Esophagus squamous epithelium (tissue), 5 donors: ENCODE data around the gene PRKN. TPM values are rescaled to one million over a fixed set of nuclear protein-coding genes. Genes with fewer than 3 reads are reported as not detected.

Source experiments
- DNase-seq: peaks from one replicate; lab custom pipeline; 2025; lab: John Stamatoyannopoulos, UW
- H3K27ac ChIP-seq, 4 donors: fragments of 200-600 bp; sonication (generic); one replicate each; pipeline ENCODE4 v1.5.1; 2016 to 2019; ENCODE audit warnings: mild to moderate bottlenecking in 1 of 4
- H3K27me3 ChIP-seq, 4 donors: fragments of 200-600 bp; sonication (generic); 1 replicate in 3 of 4; 2 replicates in 1 of 4; pipeline versions ENCODE4 v1.5.1 to v1.6.0; 2017 to 2021; ENCODE audit warnings: antibody characterized with exemption in 1 of 4
- H3K36me3 ChIP-seq, 3 donors: fragments of 200-600 bp; sonication (generic); one replicate each; pipeline ENCODE4 v1.5.1; 2016 to 2019
- H3K4me1 ChIP-seq, 3 donors: fragments of 200-600 bp; sonication (generic); one replicate each; pipeline ENCODE4 v1.5.1; 2017 to 2019
- H3K4me3 ChIP-seq, 4 donors: fragments of 200-600 bp; sonication (generic); 1 replicate in 3 of 4; 2 replicates in 1 of 4; pipeline ENCODE4 v1.5.1; 2016 to 2019; ENCODE audit warnings: mild to moderate bottlenecking in 2 of 4, moderate library complexity in 1 of 4
- H3K9me3 ChIP-seq, 3 donors: fragments of 200-600 bp; sonication (generic); one replicate each; pipeline ENCODE4 v1.5.1; 2016 to 2019
- POLR2A ChIP-seq, 4 donors: fragments of 450-650 bp; IDR thresholded peaks; one replicate each; pipeline ENCODE4 v1.6.1; 2017; ENCODE audit warnings: antibody characterized with exemption in 4 of 4, mild to moderate bottlenecking in 4 of 4, moderate library complexity in 3 of 4
- WGBS, 2 donors: methylation state at CpG; one replicate each; pipeline ENCODE4 v1.1.5; 2018; 5-methylcytosine and 5-hydroxymethylcytosine counted together
- intact Hi-C: fragments of 100-400 bp; cut with DNase I; formaldehyde crosslinking; loops from one replicate; pipeline ENCODE4 v1.15.0; 2022
- total RNA-seq, 4 donors: library from RNA; depleted of rRNA; stranded (reverse); fragments of >200 nt; gene quantifications; one replicate each; pipeline ENCODE4 v1.1.0, GENCODE V29; 2016
- TF ChIP-seq, protein P1 (sequence below), 6 experiments: fragments of 450-650 bp in 4 of 6; fragments of 200-600 bp in 2 of 6; sonication (generic) in 2 of 6; IDR thresholded peaks; one replicate each; pipeline ENCODE4 v1.5.1; 2016 to 2019; ENCODE audit warnings: antibody characterized with exemption in 6 of 6, mild to moderate bottlenecking in 4 of 6, moderate library complexity in 4 of 6
- donor health status: DM: yes; HTN: yes; CAD: no.

Gene PRKN
- total RNA-seq, 4 donors from 2014 or later, result 0.70 to 5.5 (median 2.2) TPM

DNA sequence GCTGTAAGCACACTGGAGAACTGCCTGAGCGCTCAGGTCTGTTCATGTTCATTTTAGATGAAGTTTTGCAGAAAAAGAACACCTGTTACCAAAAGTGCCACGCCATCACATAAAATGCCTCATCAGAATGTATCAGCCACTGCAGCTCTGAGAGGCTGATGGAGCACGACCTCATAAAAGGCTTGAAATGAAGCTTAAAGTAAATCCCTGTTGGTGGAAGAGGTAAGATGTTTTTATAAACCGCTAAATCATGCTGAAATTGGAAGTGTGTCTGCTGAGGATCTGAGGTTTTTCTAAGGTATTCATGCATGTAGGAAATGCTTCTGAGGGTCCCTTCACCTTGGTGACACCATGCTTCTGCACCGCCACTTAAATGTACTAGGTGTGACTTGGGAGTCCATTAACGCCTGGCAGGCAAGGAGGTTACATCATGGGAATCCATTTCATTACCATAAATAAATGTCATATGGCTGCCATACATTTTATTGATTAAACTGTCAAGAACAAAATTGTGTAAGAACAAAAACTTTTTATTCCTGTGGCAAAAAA is 1090.6 kb downstream of the PRKN start:
- no peak for TF ChIP-seq POLR2A (IDR thresholded peaks at IDR 0.05)
- TF ChIP-seq, protein P1, sequence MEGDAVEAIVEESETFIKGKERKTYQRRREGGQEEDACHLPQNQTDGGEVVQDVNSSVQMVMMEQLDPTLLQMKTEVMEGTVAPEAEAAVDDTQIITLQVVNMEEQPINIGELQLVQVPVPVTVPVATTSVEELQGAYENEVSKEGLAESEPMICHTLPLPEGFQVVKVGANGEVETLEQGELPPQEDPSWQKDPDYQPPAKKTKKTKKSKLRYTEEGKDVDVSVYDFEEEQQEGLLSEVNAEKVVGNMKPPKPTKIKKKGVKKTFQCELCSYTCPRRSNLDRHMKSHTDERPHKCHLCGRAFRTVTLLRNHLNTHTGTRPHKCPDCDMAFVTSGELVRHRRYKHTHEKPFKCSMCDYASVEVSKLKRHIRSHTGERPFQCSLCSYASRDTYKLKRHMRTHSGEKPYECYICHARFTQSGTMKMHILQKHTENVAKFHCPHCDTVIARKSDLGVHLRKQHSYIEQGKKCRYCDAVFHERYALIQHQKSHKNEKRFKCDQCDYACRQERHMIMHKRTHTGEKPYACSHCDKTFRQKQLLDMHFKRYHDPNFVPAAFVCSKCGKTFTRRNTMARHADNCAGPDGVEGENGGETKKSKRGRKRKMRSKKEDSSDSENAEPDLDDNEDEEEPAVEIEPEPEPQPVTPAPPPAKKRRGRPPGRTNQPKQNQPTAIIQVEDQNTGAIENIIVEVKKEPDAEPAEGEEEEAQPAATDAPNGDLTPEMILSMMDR (IDR thresholded peaks at IDR 0.05), result no peak
- no peak overlapping the region for H3K4me3 ChIP-seq
- H3K27me3 ChIP-seq, result no peaks in the 10 kb centered on the region
- no peak for DNase-seq
- no peaks in the 10 kb centered on the region for H3K36me3 ChIP-seq
- WGBS, 2 donors, result 83 to 86% methylated on average over 6 of the region's 6 CpGs
- intact Hi-C loops, result no loop called here
- no peak overlapping the region for H3K27ac ChIP-seq
- peaks cover 0 to 6% (median 1%) of the 10 kb centered on the region in 3 donors for H3K4me1 ChIP-seq
- no peaks in the 10 kb centered on the region for H3K9me3 ChIP-seq

DNA sequence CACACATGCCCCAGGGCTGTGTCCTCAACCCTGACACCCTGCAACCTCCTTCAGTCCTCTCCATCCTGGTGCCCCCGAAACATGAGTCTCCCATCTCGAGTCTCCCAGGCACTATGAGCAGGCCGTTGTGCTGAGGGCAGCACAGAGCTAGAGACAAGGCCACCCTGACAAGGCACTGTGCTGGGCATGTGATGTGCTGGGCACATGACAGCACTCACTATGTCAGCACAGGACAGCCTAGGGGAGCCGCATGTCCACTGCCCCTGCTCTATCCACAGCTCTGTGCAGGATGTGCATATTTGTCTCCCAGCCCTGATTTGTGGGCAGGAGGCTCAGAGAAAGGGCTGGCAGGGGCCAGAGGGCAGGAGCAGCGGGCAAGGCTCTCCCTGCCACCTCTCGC is 1091.6 kb downstream of the PRKN start:
- TF ChIP-seq, protein P1 (IDR thresholded peaks at IDR 0.05), result no peak
- no peak for TF ChIP-seq POLR2A (IDR thresholded peaks at IDR 0.05)
- H3K4me3 ChIP-seq, result no peak overlapping the region
- WGBS, 2 donors, result 93% methylated on average over 5 of the region's 6 CpGs; no CpG with 5 or more reads in 1 of the 2 donors
- intact Hi-C loops, result no loop called here
- DNase-seq, result no peak
- no peaks in the 10 kb centered on the region for H3K27me3 ChIP-seq
- H3K9me3 ChIP-seq, result no peaks in the 10 kb centered on the region
- H3K36me3 ChIP-seq, result no peaks in the 10 kb centered on the region
- peaks cover 0 to 16% (median 9%) of the 10 kb centered on the region in 3 donors for H3K4me1 ChIP-seq
- no peak overlapping the region for H3K27ac ChIP-seq

DNA sequence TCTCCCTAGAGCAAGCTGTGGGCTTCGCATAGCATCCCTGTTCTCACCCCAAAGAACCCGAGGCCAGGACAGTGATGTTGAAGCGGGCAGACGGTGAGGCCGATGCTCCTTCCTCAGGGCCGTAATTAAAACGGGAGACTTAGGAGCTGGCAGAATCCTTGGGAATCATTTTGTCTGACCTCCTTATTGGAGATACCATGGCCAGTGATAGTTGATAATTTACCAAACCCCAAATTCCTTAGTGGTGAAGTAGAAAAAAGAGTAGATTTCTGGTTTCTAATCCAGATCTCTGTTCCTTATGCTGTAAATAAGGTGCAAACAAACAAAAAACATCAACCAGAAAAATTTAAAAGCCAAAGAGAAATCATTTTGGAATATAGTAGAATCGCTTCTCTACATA is 1092.7 kb downstream of the PRKN start:
- intact Hi-C loops, result no loop called here
- Histone ChIP-seq H3K4me1 (peaks cover 0 to 17% (median 9%) of the 10 kb centered on the region in 3 donors), H3K27ac (no peak overlapping the region), H3K4me3 (no peak overlapping the region), H3K36me3 (no peaks in the 10 kb centered on the region), H3K27me3 (no peaks in the 10 kb centered on the region), H3K9me3 (no peaks in the 10 kb centered on the region)
- 91 to 95% methylated on average over 8 of the region's 8 CpGs for WGBS, 2 donors
- no peak for DNase-seq
- no peak for TF ChIP-seq POLR2A (IDR thresholded peaks at IDR 0.05)
- TF ChIP-seq, protein P1 (IDR thresholded peaks at IDR 0.05), result no peak

DNA sequence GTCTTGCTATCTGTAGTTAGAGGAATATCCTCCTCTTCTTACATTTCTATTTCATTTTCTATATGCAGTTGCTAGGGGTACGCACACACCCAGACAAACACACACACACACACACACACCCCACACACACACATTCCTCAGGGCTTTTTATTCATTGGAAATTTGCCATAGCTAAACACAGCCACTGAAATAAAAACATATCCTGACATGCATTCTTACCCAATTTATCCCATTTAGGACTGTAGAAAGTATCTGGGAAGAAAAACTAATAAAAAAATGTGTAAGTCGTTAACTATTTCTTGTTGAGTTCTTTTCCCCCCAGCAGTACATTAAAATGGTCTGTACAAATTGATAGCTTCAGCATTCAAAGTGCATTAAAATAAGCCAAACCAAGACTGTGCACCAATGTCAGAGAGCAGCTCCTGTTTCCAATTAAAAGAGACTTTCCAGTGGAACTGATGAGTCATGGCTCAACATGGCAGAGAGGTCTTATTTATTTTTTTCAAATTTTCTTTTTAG is 1095.8 kb downstream of the PRKN start:
- peaks cover 0 to 17% (median 9%) of the 10 kb centered on the region in 3 donors for H3K4me1 ChIP-seq
- no peaks in the 10 kb centered on the region for H3K27me3 ChIP-seq
- no peak overlapping the region for H3K27ac ChIP-seq
- TF ChIP-seq POLR2A (IDR thresholded peaks at IDR 0.05), result no peak
- TF ChIP-seq, protein P1 (IDR thresholded peaks at IDR 0.05), result no peak
- intact Hi-C loops, result no loop called here
- H3K4me3 ChIP-seq, result no peak overlapping the region
- no peak for DNase-seq
- WGBS, 2 donors, result 6 to 20% methylated on average over 2 of the region's 2 CpGs
- H3K9me3 ChIP-seq, result no peaks in the 10 kb centered on the region
- no peaks in the 10 kb centered on the region for H3K36me3 ChIP-seq

DNA sequence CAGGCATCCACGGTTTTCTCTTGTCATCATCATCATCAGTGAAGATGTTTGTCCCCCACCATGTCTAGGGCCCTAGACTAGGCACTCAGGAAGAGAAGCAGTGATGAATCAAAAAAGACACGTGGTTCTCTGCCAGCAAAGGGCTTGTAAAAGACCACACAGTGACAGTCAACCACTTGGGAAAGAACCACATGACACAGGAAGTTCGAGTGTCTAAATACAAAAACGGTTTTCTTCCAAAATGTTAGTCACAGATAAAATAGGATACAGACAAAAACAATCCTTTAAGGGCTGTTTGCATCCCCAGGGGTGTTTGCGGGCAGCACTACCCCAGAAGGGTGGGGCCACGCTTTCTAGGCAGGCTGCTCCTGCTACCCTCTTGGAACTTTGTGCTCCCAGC is 1096.9 kb downstream of the PRKN start:
- TF ChIP-seq POLR2A (IDR thresholded peaks at IDR 0.05), result no peak
- TF ChIP-seq, protein P1 (IDR thresholded peaks at IDR 0.05), result no peak
- Histone ChIP-seq H3K4me1 (peaks cover 0 to 17% (median 9%) of the 10 kb centered on the region in 3 donors), H3K4me3 (no peak overlapping the region), H3K9me3 (no peaks in the 10 kb centered on the region), H3K27me3 (no peaks in the 10 kb centered on the region), H3K27ac (no peak overlapping the region), H3K36me3 (no peaks in the 10 kb centered on the region)
- intact Hi-C loops, result no loop called here
- no peak for DNase-seq
- WGBS, 2 donors, result 54 to 63% methylated on average over 5 to 6 of the region's 6 CpGs
